Large intestine (tissue), 12 donors: ENCODE measurements around the gene FGD5. TPM values are rescaled to one million over a fixed set of nuclear protein-coding genes. Genes with fewer than 3 reads are reported as not detected.

ENCODE experiments used
- DNase-seq, 2 donors: peaks; one replicate each; pipeline versions ENCODE4 v3.0.0 to v3.0.0-alpha.2; 2013
- H3K27ac ChIP-seq: one replicate; pipeline ENCODE4 v1.5.1; 2013; ENCODE audit warnings: low read length
- H3K27me3 ChIP-seq: 2 replicates; pipeline ENCODE4 v1.6.1; 2013; ENCODE audit warnings: low read length; ENCODE audit not compliant: control insufficient read depth, insufficient read depth
- H3K36me3 ChIP-seq: 2 replicates; pipeline ENCODE4 v1.6.1; 2013; ENCODE audit warnings: low read length; ENCODE audit not compliant: control insufficient read depth, insufficient read depth
- H3K4me1 ChIP-seq: one replicate; pipeline ENCODE4 v1.6.1; 2013; ENCODE audit warnings: low read length; ENCODE audit not compliant: control insufficient read depth, insufficient read depth
- H3K4me3 ChIP-seq: one replicate; pipeline ENCODE4 v1.5.1; 2013; ENCODE audit warnings: low read length
- H3K9me3 ChIP-seq: one replicate; pipeline ENCODE4 v1.6.1; 2013; ENCODE audit warnings: mild to moderate bottlenecking, low read depth, low read length, moderate library complexity; ENCODE audit not compliant: control insufficient read depth
- WGBS: methylation state at CpG from one replicate; pipeline ENCODE4 v1.1.5; 2013; ENCODE audit warnings: low lambda C conversion rate; ENCODE audit not compliant: insufficient coverage; 5-methylcytosine and 5-hydroxymethylcytosine counted together
- long read RNA-seq, 11 donors: transcript quantifications; one replicate each; lab custom pipeline, GENCODE V29; 2026
- polyA plus RNA-seq: library from polyadenylated mRNA; unstranded; fragments of 120-200 nt; gene quantifications from one replicate; pipeline ENCODE4 v1.2.1, GENCODE V29; 2013

FGD5 gene
- 6.3 TPM for polyA plus RNA-seq
- long read RNA-seq, donor 1, full-length matches to known transcripts, result 2 of 2 reads
- long read RNA-seq, donor 1, partial matches to known transcripts, result 0 of 2 reads
- long read RNA-seq, donor 1, other reads (novel, unspliced or antisense), result 0 of 2 reads
- long read RNA-seq, donor 2, full-length matches to known transcripts, result 2 of 2 reads
- long read RNA-seq, donor 2, partial matches to known transcripts, result 0 of 2 reads
- long read RNA-seq, donor 2, other reads (novel, unspliced or antisense), result 0 of 2 reads
- long read RNA-seq, donor 3, result 0 reads
- long read RNA-seq, donor 4, result 0 reads
- long read RNA-seq, donor 5, result 0 reads
- long read RNA-seq, donor 6, full-length matches to known transcripts, result 4 of 66 reads
- long read RNA-seq, donor 6, partial matches to known transcripts, result 62 of 66 reads
- long read RNA-seq, donor 6, other reads (novel, unspliced or antisense), result 0 of 66 reads
- long read RNA-seq, donor 7, full-length matches to known transcripts, result 5 of 11 reads
- long read RNA-seq, donor 7, partial matches to known transcripts, result 6 of 11 reads
- long read RNA-seq, donor 7, other reads (novel, unspliced or antisense), result 0 of 11 reads
- long read RNA-seq, donor 8, partial matches to known transcripts, result 6 of 9 reads
- long read RNA-seq, donor 8, other reads (novel, unspliced or antisense), result 0 of 9 reads
- long read RNA-seq, donor 9, partial matches to known transcripts, result 0 of 1 reads
- long read RNA-seq, donor 9, other reads (novel, unspliced or antisense), result 0 of 1 reads
- long read RNA-seq, donor 10, partial matches to known transcripts, result 0 of 3 reads
- long read RNA-seq, donor 10, other reads (novel, unspliced or antisense), result 0 of 3 reads
- long read RNA-seq, donor 11, full-length matches to known transcripts, result 1 of 1 reads
- long read RNA-seq, donor 11, partial matches to known transcripts, result 0 of 1 reads
- long read RNA-seq, donor 11, other reads (novel, unspliced or antisense), result 0 of 1 reads

GRCh38 chr3:14818804-14819500 is at the start of gene FGD5:
Gene FGD5, plus strand, starts transcription at chr3:14818962. Its CDS starts 110 bp downstream, at chr3:14819072.
- WGBS, result no CpG with 5 or more reads among the region's 25 CpGs
- no peak within 1 kb of the TSS for H3K4me3 ChIP-seq
- H3K27ac ChIP-seq, result no peak within 1 kb of the TSS
- no peaks in the 10 kb centered on the region for H3K9me3 ChIP-seq
- H3K4me1 ChIP-seq, result peaks cover 3% of the 10 kb centered on the region
- H3K36me3 ChIP-seq, result peaks cover 2% of the 10 kb centered on the region
- DNase-seq, result no peak
- H3K27me3 ChIP-seq, result peaks cover 19% of the 10 kb centered on the region

- no CpG with 5 or more reads among the region's 11 CpGs for WGBS
- no peak for DNase-seq
Observed at GRCh38 chr3:14769544-14770325, 49.0 kb upstream of the FGD5 start.

GRCh38 chr3:14770591-14770990 is 48.2 kb upstream of the FGD5 start:
- no peaks in the 10 kb centered on the region for H3K36me3 ChIP-seq
- no peaks in the 10 kb centered on the region for H3K4me1 ChIP-seq
- no peak overlapping the region for H3K4me3 ChIP-seq
- no peaks in the 10 kb centered on the region for H3K27me3 ChIP-seq
- WGBS, result 100% methylated on average over 1 of the region's 7 CpGs
- H3K9me3 ChIP-seq, result no peaks in the 10 kb centered on the region
- no peak overlapping the region for H3K27ac ChIP-seq
- no peak for DNase-seq

More at GRCh38 chr3:14769544-14770325, 49.0 kb upstream of the FGD5 start:
- no peaks in the 10 kb centered on the region for H3K4me1 ChIP-seq
- H3K27ac ChIP-seq, result no peak overlapping the region
- H3K36me3 ChIP-seq, result no peaks in the 10 kb centered on the region
- H3K27me3 ChIP-seq, result no peaks in the 10 kb centered on the region
- H3K4me3 ChIP-seq, result no peak overlapping the region
- no peaks in the 10 kb centered on the region for H3K9me3 ChIP-seq

GRCh38 chr3:14771593-14772497 is 46.9 kb upstream of the FGD5 start:
- H3K27ac ChIP-seq, result no peak overlapping the region
- DNase-seq, result no peak
- H3K4me3 ChIP-seq, result no peak overlapping the region
- H3K9me3 ChIP-seq, result no peaks in the 10 kb centered on the region
- no peaks in the 10 kb centered on the region for H3K4me1 ChIP-seq
- WGBS, result no CpG with 5 or more reads among the region's 18 CpGs
- H3K27me3 ChIP-seq, result no peaks in the 10 kb centered on the region
- H3K36me3 ChIP-seq, result no peaks in the 10 kb centered on the region

- Histone ChIP-seq H3K4me3 (no peak overlapping the region), H3K9me3 (no peaks in the 10 kb centered on the region), H3K27ac (no peak overlapping the region), H3K4me1 (no peaks in the 10 kb centered on the region), H3K36me3 (no peaks in the 10 kb centered on the region), H3K27me3 (no peaks in the 10 kb centered on the region)
- no peak for DNase-seq
- no CpG with 5 or more reads among the region's 16 CpGs for WGBS
Observed at GRCh38 chr3:14772533-14773138, 46.1 kb upstream of the FGD5 start.

- Histone ChIP-seq H3K4me3 (no peak overlapping the region), H3K4me1 (no peaks in the 10 kb centered on the region), H3K36me3 (no peaks in the 10 kb centered on the region), H3K27me3 (no peaks in the 10 kb centered on the region), H3K27ac (no peak overlapping the region), H3K9me3 (no peaks in the 10 kb centered on the region)
- no peak for DNase-seq
Observed at GRCh38 chr3:14773281-14773680, 45.5 kb upstream of the FGD5 start.

GRCh38 chr3:14773691-14774128 is 45.1 kb upstream of the FGD5 start:
- Histone ChIP-seq H3K4me1 (no peaks in the 10 kb centered on the region), H3K9me3 (no peaks in the 10 kb centered on the region), H3K36me3 (no peaks in the 10 kb centered on the region), H3K4me3 (no peak overlapping the region), H3K27me3 (no peaks in the 10 kb centered on the region), H3K27ac (no peak overlapping the region)
- no CpG with 5 or more reads among the region's 6 CpGs for WGBS
- DNase-seq, result no peak

GRCh38 chr3:14774431-14774830 is 44.3 kb upstream of the FGD5 start:
- H3K4me3 ChIP-seq, result no peak overlapping the region
- no peaks in the 10 kb centered on the region for H3K27me3 ChIP-seq
- no peak overlapping the region for H3K27ac ChIP-seq
- no peak for DNase-seq
- H3K4me1 ChIP-seq, result no peaks in the 10 kb centered on the region
- H3K36me3 ChIP-seq, result no peaks in the 10 kb centered on the region
- no CpG with 5 or more reads among the region's 12 CpGs for WGBS
- H3K9me3 ChIP-seq, result no peaks in the 10 kb centered on the region

- no peak overlapping the region for H3K4me3 ChIP-seq
- no CpG with 5 or more reads among the region's 7 CpGs for WGBS
- no peak for DNase-seq
- H3K27ac ChIP-seq, result no peak overlapping the region
- H3K9me3 ChIP-seq, result no peaks in the 10 kb centered on the region
- no peaks in the 10 kb centered on the region for H3K27me3 ChIP-seq
- H3K36me3 ChIP-seq, result no peaks in the 10 kb centered on the region
- H3K4me1 ChIP-seq, result no peaks in the 10 kb centered on the region
Observed at GRCh38 chr3:14775011-14775410, 43.8 kb upstream of the FGD5 start.
